NCI-H146 treated with DMSO at 0.1 percent for 48 hours (cell line): ENCODE measurements around the gene MLH1.

Experiments
- DNase-seq: peaks from one replicate; lab custom pipeline; 2025; ENCODE audit not compliant: unreplicated experiment; lab: John Stamatoyannopoulos, UW

MLH1 gene

DNA sequence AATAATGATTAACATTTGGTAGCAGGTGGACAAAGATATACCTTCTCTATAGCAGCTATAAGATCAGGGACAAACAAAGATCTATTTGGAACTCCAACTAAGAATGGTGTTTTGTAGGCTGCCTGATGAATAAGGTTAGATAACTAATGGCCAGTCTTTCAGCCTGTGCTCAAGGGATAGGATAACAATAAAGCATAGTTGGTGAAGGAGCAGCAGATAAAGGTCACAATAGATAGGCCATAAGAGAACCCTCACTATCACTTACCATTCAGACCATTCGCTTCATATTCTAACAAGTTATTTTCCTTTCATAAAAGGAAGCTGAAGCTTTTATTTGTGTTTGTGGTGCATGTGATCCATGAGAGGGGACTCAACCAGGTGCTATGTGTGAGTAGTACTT is 20.2 kb upstream of the MLH1 start:
- no peak for DNase-seq

DNA sequence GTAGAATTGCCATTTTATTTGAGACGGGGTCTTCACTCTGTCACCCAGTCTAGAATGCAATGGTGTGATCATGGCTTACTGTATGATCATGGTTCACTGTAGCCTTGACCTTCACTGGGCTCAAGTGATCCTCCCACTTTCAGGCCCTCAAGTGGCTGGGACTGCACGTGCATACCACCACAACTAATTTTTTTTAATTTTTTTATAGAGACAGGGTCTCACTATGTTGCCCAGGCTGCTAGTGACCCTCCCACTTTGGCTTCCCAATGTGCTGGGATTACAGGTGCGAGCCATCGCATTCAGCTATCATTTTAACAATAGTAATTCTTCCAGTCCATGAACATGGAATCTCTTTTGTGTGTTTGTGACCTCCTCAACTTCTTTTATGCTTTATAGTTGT is 12.3 kb upstream of the MLH1 start:
- DNase-seq = no peak

DNA sequence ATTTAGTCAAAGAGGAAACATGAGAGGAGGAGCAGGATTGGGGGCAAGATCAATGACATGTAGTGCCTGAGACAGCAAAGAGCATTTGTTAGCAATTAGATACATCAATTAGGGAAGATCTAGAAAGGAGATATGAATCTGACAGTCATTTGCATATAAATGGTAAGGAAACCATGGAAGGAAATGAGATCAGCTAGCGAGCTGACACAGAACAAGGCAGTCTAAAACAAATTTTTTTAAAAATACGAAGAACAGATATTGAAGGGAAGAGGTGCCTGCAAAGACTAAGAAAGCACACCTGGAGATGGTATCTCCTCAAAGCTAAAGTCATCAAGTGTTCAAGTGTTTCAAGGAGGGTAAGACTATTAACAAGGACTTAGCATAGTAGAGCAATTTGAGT is 5.0 kb upstream of the MLH1 start:
- no peak for DNase-seq

DNA sequence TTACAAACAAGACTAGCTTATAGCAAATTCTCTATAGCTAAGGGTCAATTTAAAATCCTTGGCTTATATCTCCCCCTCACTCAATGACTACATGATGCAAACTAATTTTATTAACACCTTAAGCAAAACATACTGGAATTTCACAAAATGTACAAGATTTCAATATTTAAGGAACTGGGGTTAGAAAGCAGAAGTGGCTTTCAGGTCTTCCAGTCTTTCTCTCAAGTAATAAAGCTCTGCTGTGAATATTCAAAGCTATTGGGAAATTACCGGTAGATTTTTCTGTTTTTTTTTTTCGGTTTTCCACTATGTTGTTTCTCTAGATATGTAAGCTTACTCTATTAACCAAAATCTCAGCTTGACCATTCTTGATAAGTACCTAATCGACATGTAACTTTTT is 4.3 kb upstream of the MLH1 start:
- DNase-seq = no peak

DNA sequence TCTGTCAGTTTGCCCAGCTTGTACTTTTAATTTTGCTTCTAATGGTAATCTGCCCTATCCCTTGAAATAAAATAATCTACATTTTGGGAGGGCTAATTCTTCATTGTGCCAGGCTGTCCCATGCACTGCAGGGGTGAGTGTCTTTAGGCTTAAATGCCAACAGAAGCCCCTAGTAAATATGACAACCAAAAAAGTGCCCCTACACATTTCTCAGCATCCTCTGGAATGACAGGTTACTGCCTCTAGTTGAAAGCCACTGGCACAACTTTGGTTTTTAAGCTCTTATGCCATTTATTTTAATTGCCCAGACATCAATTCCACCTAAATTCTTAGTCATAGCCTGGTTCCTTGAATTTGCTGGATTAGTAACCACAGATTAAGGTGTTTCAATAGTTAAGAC is 3.8 kb upstream of the MLH1 start:
- DNase-seq = no peak

DNA sequence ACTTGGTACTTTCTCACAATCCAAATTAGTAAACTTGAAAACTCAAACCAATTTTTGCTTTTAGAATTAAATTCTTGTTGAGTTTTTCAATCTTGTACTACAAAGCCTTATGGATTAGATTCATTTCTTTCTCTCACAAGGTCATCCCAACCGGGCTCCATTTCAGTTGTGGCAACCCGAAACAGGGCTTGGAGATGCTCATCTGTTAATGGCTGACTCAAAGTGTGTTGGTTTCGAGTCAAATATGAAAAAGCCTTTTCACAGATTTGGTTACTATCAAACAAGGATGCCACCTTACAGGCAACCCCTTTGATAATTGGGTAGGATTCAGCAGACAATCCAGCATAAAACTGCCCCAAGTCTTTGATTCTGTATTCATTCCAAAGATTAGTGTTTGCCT is 2.2 kb upstream of the MLH1 start:
- DNase-seq = no peak

DNA sequence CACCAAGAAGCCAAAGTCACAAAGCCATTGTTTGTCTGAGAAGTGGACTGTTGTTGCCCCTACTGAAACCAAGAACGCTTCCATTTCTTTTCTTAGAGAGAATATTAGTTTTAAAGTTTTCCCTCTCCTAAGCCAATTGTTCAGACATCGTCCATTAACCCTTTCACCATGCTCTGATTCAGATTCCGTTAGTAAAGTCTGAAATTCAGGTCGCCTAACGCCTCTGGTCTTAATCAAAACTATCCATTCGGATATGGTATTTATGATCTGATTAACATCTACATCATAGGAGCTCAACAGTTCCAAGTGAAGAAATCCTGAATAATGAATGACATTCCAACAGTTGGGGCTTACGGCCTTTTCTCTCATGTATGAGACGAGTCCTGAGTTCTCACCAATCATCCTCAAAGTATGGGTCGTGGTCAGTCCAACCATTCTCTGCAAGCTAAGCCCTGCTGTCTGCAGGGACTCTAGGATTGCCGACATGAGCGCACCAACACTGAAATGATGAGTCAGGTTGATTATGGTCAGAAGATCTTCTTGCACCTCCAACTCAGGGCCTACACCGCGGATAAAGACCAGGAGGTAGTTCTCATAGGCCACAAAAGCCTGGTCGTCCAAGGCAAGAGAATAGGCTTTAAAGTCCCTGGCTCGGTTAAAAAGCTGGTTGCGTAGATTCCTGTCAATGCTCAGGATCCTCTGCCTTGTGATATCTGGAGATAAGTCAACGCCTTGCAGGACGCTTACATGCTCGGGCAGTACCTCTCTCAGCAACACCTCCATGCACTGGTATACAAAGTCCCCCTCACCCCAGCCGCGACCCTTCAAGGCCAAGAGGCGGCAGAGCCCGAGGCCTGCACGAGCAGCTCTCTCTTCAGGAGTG is 1.2 kb upstream of the MLH1 start:
- DNase-seq = no peak

DNA sequence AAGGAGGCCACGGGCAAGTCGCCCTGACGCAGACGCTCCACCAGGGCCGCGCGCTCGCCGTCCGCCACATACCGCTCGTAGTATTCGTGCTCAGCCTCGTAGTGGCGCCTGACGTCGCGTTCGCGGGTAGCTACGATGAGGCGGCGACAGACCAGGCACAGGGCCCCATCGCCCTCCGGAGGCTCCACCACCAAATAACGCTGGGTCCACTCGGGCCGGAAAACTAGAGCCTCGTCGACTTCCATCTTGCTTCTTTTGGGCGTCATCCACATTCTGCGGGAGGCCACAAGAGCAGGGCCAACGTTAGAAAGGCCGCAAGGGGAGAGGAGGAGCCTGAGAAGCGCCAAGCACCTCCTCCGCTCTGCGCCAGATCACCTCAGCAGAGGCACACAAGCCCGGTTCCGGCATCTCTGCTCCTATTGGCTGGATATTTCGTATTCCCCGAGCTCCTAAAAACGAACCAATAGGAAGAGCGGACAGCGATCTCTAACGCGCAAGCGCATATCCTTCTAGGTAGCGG is 452 bp upstream of the MLH1 start, which contains the start of gene EPM2AIP1:
Gene EPM2AIP1, minus strand, starts transcription at position 326 of the 520 bp plus-strand sequence. Its CDS starts 54 bp downstream, at position 272.
- DNase-seq = no peak

DNA sequence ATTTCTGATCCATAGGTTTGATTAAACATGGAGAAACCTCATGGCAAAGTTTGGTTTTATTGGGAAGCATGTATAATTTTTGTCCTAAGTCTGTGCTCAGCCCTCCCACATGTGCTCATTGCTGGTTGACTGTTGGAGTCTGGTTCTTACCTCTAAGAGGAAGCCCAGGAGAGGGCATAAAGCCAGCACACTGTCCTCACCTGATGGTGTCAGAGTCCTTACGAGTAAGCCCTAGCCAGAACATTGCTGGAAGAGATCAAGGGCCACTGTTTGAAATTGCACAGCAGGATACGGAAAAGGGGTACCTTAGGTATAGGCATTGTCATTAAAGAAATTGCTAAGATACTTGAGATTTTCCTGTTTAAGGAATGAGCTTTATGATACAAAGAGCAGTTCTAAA is 21.3 kb downstream of the MLH1 start:
- no peak for DNase-seq

DNA sequence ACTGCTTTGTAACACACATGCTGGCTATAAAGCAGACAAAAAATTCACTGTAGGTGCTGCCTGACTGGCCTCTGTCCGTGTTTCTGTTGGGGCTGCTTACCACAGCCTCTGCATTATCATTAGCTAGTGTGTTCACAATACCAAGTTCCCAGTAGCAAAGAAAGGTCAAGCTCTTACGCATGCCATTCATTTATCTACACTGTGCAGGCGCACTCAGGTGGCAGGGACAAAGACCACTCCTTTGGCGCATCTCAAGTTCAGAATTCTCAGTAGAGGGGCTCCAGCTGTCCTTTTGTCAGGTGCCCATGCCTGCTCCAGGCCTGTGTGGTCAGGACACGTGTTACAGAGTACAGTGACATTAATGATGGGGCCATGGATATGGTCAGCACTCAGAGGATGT is 22.3 kb downstream of the MLH1 start:
- DNase-seq = no peak

DNA sequence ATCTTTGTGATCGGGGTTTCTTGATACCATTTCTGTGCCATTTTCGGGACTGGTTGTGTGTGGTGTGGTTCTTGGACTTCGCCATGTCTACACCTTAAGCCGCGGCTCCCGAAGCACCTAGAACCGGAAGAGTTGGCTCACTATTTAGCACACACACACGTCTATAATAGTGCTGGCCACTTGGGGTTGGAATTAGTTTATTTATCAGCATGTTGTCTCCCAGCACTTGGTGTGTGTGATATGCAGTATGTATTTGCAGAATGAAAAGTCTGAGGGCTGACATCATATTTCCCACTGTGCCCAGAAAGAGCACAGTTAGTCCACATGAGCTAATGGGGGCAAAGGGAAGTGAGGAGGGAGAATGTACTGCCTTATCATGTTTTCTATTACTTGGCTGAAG is 23.6 kb downstream of the MLH1 start:
- no peak for DNase-seq

DNA sequence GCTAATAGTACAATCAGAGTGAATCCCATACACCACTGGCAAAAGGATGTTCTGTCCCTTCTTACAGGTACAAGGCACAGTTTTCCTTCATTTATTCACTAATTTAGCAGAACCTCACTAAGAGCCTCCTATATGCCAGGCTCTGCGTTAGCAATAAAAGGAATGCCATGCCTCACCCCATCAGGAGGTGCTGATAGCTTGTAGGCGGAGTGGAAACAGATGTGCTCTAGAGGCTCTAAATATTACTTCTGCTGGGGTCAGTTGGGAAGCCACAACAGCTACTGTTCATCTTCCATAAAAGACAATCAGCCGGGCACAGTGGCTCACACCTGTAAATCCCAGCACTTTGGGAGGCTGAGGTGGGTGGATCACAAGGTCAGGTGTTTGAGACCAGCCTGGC is 24.4 kb downstream of the MLH1 start:
- DNase-seq = no peak

DNA sequence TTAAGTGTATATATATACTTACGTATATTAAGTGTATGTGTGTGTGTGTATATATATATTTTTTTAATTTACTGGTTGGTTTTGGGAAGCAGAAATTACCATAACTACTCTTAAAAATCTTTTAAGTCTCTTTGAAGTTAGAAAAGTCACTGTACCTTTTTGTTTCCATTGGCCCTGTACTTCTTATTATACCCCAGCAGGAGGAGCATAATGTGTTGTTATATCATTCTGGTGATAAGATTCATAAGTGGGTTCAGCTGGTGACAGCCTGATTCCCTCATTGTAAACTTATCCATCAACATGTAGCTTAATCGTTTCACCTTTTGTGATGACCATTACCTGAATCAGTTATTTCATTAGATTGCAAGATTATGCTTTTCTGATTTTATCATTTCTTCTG is 30.8 kb downstream of the MLH1 start:
- DNase-seq = no peak

DNA sequence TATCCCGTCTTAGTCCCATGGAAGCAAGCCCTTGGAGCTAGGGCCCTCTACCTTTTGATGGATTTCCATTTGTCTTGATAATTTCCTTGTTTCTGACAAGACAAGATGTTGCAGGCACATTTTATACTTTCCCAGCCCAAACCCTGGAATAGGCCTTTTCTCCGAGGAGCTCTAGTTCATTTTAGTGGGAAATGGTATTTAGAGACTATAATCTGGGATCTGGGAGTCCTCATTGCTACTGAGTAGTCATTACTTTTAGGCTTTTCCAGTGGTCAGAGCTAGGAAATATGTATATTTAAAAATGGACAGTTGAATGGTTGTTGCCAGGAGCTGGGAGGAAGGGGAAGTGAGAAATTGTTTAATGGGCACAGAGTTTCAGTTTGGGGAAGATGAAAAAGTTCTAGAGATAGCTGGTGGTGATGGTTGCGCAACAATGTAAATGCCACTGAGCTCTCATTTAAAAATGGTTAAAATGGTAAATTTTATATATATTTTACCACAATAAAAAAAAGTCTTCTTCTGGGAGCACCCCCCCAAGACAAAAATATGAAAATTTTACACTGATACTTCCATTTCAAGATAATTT is 31.6 kb downstream of the MLH1 start:
- no peak for DNase-seq

DNA sequence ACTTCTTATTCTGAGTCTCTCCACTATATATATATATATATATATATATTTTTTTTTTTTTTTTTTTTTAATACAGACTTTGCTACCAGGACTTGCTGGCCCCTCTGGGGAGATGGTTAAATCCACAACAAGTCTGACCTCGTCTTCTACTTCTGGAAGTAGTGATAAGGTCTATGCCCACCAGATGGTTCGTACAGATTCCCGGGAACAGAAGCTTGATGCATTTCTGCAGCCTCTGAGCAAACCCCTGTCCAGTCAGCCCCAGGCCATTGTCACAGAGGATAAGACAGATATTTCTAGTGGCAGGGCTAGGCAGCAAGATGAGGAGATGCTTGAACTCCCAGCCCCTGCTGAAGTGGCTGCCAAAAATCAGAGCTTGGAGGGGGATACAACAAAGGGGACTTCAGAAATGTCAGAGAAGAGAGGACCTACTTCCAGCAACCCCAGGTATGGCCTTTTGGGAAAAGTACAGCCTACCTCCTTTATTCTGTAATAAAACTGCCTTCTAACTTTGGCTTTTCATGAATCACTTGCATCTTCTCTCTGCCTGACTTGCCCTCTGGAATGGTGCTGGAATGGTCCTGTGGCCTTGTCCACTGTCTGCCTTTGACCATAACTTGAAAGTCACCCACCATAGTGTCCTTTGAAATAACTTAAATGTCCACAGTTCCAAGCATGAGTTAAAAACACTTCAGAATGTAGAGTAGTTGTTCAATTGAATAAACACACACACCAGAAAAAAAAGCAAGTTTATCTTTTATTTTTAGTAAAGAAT is 32.4 kb downstream of the MLH1 start:
- no peak for DNase-seq

DNA sequence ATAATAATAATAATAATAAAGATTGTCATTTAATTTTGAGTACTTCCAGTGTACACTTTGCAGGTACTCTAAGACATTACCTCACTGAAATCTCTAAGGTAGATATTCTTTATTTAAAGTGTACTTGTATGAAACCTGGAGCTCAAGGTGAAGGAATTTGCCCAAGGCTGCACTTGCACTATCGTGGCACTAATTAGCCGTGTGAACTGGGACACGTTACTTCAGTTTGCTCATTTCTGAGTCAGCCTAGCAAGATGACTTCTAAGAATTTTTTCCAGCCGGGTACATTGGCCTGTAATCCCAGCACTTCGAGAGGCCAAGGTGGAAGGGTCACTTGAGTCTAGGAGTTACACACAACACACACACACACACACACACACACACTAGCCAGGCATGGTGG is 33.5 kb downstream of the MLH1 start:
- no peak for DNase-seq

DNA sequence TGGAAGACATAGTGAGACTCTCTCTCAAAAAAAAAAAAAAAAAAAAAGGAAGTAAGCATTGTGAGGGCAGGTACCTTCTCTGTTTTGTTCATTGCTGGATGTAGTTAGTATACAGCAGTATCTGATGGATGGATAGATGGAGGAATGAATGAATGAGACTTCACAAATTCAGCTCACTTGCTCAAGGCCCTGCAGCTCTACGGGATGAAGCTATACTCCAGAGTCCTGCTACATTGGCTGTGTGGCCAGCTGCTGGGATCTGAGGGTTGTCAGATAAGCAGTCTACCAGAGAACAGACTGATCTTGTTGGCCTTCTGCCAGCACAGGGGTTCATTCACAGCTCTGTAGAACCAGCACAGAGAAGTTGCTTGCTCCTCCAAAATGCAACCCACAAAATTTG is 35.0 kb downstream of the MLH1 start:
- DNase-seq = no peak

DNA sequence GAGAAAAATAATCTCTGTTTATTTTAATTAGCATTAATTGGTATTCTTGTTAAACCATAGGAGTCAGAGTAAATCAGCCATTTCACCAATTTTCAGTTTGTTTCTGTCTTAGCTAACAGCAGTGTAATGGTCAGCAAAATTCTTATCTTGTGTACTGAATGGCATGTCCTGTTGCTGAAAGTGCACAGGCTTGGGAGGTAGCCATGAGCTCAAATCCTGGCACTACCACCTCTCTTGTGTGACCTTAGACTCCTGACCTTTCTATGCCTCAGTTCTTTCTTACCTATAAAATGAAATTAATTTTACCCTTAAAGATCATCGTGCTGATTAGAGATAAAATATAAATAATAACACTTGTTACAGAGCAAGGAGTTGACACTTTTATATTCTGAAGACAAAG is 35.8 kb downstream of the MLH1 start:
- no peak for DNase-seq

DNA sequence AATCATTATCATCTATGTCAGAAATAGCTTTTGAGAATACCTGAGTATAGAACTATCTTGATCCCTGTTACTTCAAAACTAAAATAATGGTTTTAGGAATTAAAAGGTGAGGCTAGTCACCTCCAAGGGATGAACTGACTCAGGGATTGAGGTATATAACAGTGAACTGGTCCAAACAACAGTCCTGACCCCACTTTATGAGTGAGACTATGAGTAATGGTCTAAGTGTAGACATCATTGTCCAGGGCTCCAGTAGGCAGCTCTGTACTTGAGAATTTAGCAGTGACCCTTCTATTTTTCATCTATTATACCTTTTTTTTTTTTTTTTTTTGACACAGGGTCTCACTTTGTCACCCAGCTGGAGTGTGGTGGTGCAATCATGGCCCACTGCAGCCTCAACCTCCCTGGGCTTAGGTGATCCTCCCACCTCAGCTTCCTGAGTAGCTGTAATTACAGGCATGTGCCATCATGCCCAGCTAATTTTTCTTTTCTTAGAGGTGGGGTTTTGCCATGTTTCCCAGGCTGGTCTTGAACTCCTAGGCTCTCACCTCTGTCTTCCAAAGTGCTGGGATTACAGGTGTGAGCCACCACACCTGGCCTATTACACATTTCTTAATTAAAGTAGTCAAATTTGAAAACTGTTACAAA is 36.3 kb downstream of the MLH1 start:
- DNase-seq = no peak

DNA sequence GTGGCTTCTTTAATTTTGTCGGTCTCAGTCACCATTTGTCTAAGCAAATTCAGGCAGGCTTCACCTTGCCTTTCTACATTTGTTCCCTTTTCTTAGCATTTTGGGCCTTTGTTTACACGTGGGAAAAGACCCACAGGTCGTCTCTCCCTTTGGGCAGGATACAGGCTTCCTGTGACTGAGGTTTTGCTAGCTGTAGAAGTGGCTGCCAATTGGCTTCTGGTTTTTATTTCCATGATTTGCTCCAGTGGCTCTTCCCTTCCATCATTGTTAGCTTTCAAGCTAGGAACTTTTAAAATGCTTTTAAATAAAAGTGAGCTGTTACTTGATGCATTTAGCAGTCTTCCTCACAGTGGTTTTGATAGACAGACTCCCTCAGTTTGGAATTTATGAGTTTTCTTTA is 37.3 kb downstream of the MLH1 start:
- DNase-seq = no peak

DNA sequence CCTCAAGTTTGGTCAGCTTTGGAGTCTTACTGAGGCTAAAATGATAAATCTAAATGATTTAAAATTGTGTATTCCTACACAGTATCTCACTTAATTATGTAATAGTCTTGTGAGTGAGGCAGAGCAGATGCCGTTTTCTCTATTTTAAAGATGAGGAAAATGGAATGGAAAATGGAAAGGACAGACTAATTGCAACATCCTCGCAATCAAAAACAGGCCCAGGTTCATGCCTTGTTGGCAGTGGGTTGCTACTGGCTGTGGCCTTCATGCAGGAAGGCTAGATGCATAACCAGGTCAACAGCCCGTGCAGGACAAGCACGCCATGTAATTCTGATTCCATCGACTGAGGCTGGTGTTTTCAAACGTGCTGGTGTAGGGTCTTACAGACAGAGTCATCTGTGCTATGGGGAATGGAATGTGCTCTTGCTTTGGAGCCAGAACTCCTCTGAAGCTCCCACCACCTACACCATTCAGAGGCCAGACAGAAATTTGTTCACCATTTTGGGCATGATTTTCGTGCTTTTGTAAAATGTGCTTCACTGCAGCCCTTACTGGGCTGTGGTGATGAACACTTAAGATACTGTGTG is 37.9 kb downstream of the MLH1 start:
- DNase-seq = no peak
